ENCODE measurements around the gene SLC1A2. TPM values are rescaled to one million over a fixed set of nuclear protein-coding genes. Genes with fewer than 3 reads are reported as not detected.

Gene SLC1A2
- not detected for total RNA-seq

DNA sequence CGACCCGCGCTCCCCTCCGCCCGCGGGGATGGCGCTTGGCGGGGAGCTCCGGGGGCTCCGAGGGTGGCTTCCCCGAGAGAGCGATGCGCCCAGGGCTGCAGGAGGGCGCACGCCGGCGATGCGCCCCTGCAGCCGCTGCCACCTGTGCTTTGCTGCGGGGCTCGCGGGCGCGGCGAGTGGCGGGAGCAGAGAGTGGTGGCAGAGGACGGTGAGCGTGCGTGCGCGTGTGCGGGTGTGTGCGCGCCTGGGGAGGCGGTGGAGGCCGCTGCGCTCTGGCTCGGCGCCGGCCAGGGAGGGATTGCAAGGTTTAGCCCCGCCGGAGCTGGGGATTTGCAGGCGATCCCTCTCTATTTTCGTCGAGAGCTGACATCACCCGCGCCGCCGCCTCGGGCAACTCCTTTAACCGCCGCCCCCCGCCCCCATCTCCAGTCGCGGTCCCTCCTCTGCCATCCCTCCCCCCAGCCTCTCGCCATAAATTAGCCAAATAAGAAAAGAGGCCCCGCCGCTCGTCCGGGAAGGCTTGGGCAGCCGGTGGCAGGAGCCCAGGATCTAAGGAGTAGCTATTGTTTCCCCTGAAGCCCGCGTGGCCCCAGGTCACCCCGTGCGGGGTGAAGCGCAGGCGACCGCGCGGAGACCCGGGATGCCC is at the start of gene SLC1A2:
TSS of gene SLC1A2 (minus strand) at position 375 of the 646 bp plus-strand sequence. CDS start 592 bp downstream, outside the sequence.
- H3K4me3 Mint-ChIP-seq = peak within 1 kb of the TSS; percentile 53
- POLR2A ChIA-PET = interaction anchor here (0.8 kb wide), 1 partner anchor 489 kb away, joined by 3 read pairs; no protein-coding TSS in a partner anchor
- no peaks in the 10 kb centered on the region for H3K36me3 Mint-ChIP-seq
- H3K27ac Mint-ChIP-seq = no peak within 1 kb of the TSS
- intact Hi-C loops (cut with micrococcal nuclease) = no loop called here
- DNase-seq = peak; percentile 13
- peaks cover 11% of the 10 kb centered on the region for H3K4me1 Mint-ChIP-seq (ENCODE audit: low read depth)
- H3K27me3 Mint-ChIP-seq = peaks cover 71% of the 10 kb centered on the region
- no peaks in the 10 kb centered on the region for H3K9me3 Mint-ChIP-seq
- CTCF ChIA-PET = interaction anchor here (1.3 kb wide), 1 partner anchor 9 kb away, joined by 4 read pairs; no protein-coding TSS in a partner anchor

DNA sequence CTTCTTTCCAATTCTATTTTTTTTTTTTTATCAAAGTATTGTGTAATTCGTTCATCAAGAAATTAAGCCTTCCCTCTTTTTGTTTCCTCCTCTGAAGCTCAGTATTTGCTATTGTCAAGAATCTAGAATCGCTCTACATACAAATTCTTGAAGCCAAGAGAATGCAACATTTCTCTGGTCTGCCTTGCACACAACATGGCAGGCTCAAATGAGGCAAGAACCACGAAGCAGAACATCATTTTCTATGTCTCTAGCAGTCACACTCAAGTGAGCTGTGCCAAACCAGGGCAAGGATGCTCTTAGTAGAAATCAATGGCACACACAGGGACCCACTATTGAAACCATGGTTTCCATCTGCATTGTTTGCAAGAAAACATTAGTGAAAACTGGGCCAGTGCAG is 46.7 kb upstream of the SLC1A2 start:
- no peak for DNase-seq
- CTCF ChIA-PET = no interaction called here
- intact Hi-C loops (cut with micrococcal nuclease) = no loop called here
- Mint-ChIP-seq H3K4me1 (ENCODE audit: low read depth) (no peaks in the 10 kb centered on the region), H3K27ac (no peak overlapping the region), H3K9me3 (no peaks in the 10 kb centered on the region), H3K4me3 (no peak overlapping the region), H3K27me3 (peaks cover 24% of the 10 kb centered on the region), H3K36me3 (no peaks in the 10 kb centered on the region)
- POLR2A ChIA-PET = interaction anchor here (0.6 kb wide), 1 partner anchor 37 kb away, joined by 3 read pairs; no protein-coding TSS in a partner anchor

DNA sequence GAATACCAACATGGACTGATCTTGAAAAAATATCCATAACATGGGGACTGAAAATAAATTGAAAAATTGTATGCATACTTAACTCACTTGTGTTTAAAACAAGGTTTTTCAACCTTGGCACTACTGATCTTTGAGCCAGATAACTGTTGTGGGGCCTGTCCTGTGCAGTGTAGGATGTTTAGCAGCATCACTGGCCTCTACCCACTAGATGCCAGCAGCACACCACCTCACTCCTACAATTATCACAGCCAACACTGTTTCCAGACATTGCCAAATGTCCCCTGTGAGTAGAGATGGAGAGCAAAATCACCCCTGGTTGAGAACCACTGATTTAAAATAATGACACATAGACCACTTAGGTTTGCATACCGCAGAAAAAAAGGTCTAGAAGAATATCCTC is 45.0 kb upstream of the SLC1A2 start:
- H3K9me3 Mint-ChIP-seq = no peaks in the 10 kb centered on the region
- POLR2A ChIA-PET = no interaction called here
- H3K27ac Mint-ChIP-seq = no peak overlapping the region
- intact Hi-C loops (cut with micrococcal nuclease) = no loop called here
- CTCF ChIA-PET = no interaction called here
- H3K27me3 Mint-ChIP-seq = peaks cover 24% of the 10 kb centered on the region
- no peaks in the 10 kb centered on the region for H3K4me1 Mint-ChIP-seq (ENCODE audit: low read depth)
- H3K4me3 Mint-ChIP-seq = no peak overlapping the region
- DNase-seq = no peak
- H3K36me3 Mint-ChIP-seq = no peaks in the 10 kb centered on the region

DNA sequence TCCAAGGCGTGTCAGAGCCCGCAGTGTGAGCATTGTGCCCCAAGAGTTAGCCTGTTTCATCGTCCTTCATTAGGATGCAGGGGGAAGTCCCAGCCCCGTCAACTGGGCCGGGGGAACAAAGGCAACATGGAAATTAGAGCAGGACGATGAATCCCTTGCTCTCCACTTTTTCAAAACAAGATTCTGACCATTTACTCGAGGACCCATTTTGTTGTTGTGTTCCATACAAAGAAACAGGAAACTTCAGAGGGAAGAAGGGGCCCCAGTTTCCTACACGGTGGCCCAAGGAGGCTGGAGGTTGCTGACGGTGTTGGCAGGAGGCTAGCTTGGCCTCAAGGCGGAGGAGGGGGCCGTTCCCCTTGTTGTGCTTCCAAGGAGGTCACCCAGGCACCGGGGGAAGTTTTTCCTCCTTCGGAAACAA is 44.0 kb upstream of the SLC1A2 start:
- Mint-ChIP-seq H3K9me3 (no peaks in the 10 kb centered on the region), H3K4me3 (no peak overlapping the region), H3K36me3 (no peaks in the 10 kb centered on the region), H3K4me1 (ENCODE audit: low read depth) (no peaks in the 10 kb centered on the region), H3K27ac (no peak overlapping the region), H3K27me3 (peaks cover 23% of the 10 kb centered on the region)
- intact Hi-C loops (cut with micrococcal nuclease) = no loop called here
- no peak for DNase-seq
- ChIA-PET POLR2A (no interaction called here), CTCF (no interaction called here)

DNA sequence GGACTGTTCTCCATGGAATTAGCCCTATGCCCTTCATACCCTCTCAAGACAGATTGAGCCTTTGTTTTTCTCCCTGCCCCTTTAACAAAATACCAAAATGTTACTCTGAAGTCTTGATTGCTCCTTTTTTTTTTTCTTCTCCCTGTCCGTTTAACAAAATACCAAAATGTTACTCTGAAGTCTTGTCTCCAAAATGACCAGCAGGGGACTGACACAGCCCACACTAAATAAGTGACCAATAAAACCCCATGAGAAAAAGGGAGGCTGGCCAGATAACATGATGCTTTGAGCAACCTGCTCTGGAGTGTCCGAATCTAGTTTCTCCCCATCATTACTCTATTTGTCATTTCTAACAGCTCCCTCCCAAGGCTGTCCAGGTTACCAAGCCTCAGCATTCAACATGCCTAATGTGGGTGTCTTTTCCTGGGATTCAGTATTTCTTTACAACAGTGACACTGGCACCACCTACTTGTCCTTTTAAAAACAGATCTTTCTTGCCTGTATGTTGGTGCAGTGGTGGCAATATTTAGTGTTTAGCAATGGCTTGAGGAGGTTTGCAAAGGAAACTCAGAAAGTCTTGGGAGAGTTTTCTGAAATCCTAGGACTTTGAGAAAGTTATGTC is 42.7 kb upstream of the SLC1A2 start:
- intact Hi-C loops (cut with micrococcal nuclease) = no loop called here
- Mint-ChIP-seq H3K4me1 (ENCODE audit: low read depth) (no peaks in the 10 kb centered on the region), H3K4me3 (no peak overlapping the region), H3K27me3 (peaks cover 12% of the 10 kb centered on the region), H3K9me3 (no peaks in the 10 kb centered on the region), H3K27ac (no peak overlapping the region), H3K36me3 (no peaks in the 10 kb centered on the region)
- ChIA-PET CTCF (no interaction called here), POLR2A (interaction anchor here (0.6 kb wide), 1 partner anchor 23 kb away, joined by 4 read pairs; no protein-coding TSS in a partner anchor)
- no peak for DNase-seq

DNA sequence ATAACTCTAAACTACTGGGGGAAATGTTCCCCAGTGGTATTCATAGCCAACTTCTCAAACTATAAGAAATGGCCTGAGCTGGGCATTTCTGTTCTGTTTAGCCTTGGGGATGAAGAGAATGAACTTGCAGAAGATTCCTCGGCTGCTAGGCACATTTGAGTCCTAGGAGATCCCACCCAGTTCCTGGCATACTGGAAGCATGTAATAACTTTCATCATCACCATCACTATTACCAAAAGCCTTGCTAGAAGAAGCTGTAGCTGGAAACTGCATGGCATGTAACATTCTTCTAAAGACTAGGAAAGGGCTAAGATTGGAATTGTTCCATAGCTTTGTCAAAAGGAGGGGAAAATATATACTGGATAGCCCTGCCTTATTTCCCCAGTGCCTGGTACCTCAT is 40.1 kb upstream of the SLC1A2 start:
- H3K4me1 Mint-ChIP-seq (ENCODE audit: low read depth) = no peaks in the 10 kb centered on the region
- intact Hi-C loops (cut with micrococcal nuclease) = no loop called here
- H3K4me3 Mint-ChIP-seq = no peak overlapping the region
- no peak overlapping the region for H3K27ac Mint-ChIP-seq
- POLR2A ChIA-PET = no interaction called here
- H3K36me3 Mint-ChIP-seq = no peaks in the 10 kb centered on the region
- H3K27me3 Mint-ChIP-seq = peaks cover 7% of the 10 kb centered on the region
- CTCF ChIA-PET = no interaction called here
- DNase-seq = no peak
- H3K9me3 Mint-ChIP-seq = no peaks in the 10 kb centered on the region

DNA sequence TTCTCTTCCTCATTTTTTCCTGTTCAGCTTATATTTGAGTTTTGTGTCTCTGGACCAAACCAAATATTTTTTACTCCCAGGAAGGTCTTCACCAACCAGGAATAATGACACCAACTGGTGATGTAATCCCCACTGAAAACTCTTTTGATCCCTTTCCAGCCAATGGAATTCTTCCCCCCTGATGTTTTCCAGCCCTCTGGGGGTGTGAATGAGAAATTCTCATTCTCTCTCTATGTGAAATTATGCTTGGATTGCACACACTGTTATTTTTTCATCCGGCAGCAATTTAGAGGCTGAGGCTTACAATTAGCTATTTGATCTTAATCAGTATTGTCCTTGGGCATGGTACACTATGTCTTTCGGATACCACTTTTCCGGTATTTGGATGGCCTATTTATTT is 39.5 kb upstream of the SLC1A2 start:
- ChIA-PET CTCF (no interaction called here), POLR2A (no interaction called here)
- no peaks in the 10 kb centered on the region for H3K9me3 Mint-ChIP-seq
- no peaks in the 10 kb centered on the region for H3K4me1 Mint-ChIP-seq (ENCODE audit: low read depth)
- H3K27me3 Mint-ChIP-seq = peaks cover 5% of the 10 kb centered on the region
- no peak overlapping the region for H3K27ac Mint-ChIP-seq
- no peak overlapping the region for H3K4me3 Mint-ChIP-seq
- intact Hi-C loops (cut with micrococcal nuclease) = no loop called here
- H3K36me3 Mint-ChIP-seq = no peaks in the 10 kb centered on the region
- DNase-seq = no peak

DNA sequence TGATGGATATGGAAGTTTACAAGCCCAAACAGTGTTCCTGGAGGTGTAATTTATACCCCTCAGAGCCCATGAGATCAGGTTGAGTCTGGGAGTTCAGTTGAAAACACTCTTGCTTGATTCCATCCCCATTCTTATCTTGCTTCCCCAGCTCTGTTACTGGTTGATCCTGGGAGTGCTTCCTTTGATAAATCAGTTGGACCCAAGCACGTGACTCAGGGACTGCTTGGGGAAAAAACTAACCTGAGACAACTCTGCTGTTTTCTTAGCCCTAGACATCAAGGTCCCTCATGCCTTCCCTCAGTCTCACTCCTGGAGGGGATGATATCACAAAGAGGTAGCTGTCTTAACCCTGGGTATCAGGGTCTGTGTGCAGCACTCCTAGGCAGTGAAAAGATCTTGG is 35.0 kb upstream of the SLC1A2 start:
- CTCF ChIA-PET = no interaction called here
- DNase-seq = no peak
- Mint-ChIP-seq H3K36me3 (no peaks in the 10 kb centered on the region), H3K27ac (no peak overlapping the region), H3K9me3 (no peaks in the 10 kb centered on the region), H3K27me3 (peaks cover 14% of the 10 kb centered on the region), H3K4me1 (ENCODE audit: low read depth) (no peaks in the 10 kb centered on the region), H3K4me3 (no peak overlapping the region)
- intact Hi-C loops (cut with micrococcal nuclease) = no loop called here
- POLR2A ChIA-PET = no interaction called here

DNA sequence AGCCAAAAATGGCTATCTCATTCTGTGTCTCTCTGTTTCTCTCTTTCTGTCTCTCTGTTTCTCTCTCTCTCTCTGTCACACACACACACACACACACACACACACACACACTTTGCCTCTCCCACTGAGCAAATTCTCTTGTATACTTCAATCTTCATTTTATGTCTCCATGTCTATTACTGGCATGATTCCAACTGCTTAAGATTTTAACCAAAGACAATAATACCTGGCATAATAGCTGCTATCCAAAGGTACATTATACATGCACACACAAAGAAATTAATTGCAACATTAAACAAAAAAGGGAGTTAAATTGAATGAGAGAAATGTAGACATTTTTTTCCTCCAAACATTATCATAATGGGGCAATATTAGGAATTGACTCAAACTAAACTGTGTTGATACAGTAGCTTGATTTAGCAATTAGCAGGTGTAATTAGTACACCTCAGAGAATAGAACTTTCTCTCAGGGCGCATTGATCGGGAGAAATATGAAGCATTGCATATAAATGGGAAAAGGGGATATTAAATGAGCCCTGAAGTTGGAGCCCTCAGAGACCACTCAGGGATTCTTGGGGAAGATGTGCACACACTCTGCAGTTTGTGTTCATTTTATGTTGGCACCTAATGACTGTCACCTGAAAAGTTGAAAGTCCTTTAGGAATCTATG is 17.4 kb upstream of the SLC1A2 start:
- Mint-ChIP-seq H3K4me1 (ENCODE audit: low read depth) (no peaks in the 10 kb centered on the region), H3K9me3 (no peaks in the 10 kb centered on the region), H3K36me3 (no peaks in the 10 kb centered on the region), H3K27me3 (peaks cover 32% of the 10 kb centered on the region), H3K4me3 (no peak overlapping the region), H3K27ac (no peak overlapping the region)
- no peak for DNase-seq
- intact Hi-C loops (cut with micrococcal nuclease) = no loop called here
- POLR2A ChIA-PET = no interaction called here
- CTCF ChIA-PET = no interaction called here

DNA sequence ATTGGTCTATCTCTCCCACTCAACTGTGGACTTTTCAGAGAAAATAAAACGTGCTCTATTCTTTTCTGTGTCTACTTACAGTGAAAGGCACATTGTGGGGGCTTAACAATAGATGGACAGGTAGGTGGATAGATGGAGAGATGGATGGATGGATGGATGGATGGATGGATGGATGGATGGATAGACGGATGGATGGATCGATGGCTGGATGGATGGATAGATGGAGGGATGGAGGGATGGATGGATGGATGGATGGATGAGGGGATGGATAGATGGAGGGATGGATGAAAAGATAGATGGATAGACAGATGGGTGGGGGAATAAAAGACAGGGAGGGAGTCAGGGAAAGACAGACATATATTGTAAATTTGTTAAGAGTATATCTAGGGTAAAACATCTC is 14.2 kb upstream of the SLC1A2 start:
- CTCF ChIA-PET = no interaction called here
- H3K9me3 Mint-ChIP-seq = no peaks in the 10 kb centered on the region
- no peaks in the 10 kb centered on the region for H3K36me3 Mint-ChIP-seq
- DNase-seq = no peak
- no peak overlapping the region for H3K27ac Mint-ChIP-seq
- H3K4me3 Mint-ChIP-seq = no peak overlapping the region
- intact Hi-C loops (cut with micrococcal nuclease) = no loop called here
- peaks cover 30% of the 10 kb centered on the region for H3K27me3 Mint-ChIP-seq
- POLR2A ChIA-PET = no interaction called here
- no peaks in the 10 kb centered on the region for H3K4me1 Mint-ChIP-seq (ENCODE audit: low read depth)

DNA sequence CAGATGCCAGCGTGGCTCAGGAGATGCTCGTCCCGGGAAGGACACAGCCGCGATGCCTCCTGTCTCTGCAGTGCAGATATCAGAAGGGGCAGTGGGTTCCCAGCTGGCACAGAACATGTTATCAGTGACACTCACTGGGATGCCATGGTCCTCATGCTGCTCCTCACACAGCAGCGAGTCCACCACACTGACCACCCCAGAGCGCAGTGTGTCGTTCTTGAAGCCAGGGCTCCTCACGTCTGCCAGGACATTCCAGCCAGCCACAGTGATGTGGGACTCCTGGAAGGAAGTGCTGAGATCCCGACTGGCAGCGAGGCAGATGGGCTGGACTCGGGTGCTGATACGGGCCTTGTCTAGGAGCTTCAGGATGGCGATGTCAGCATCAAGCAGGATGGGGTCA is 13.1 kb upstream of the SLC1A2 start:
- Mint-ChIP-seq H3K36me3 (no peaks in the 10 kb centered on the region), H3K4me1 (ENCODE audit: low read depth) (no peaks in the 10 kb centered on the region), H3K27me3 (peaks cover 35% of the 10 kb centered on the region), H3K27ac (no peak overlapping the region), H3K9me3 (no peaks in the 10 kb centered on the region), H3K4me3 (no peak overlapping the region)
- intact Hi-C loops (cut with micrococcal nuclease) = no loop called here
- CTCF ChIA-PET = interaction anchor here (0.6 kb wide), 1 partner anchor 55 kb away, joined by 3 read pairs; no protein-coding TSS in a partner anchor
- POLR2A ChIA-PET = no interaction called here
- DNase-seq = no peak

DNA sequence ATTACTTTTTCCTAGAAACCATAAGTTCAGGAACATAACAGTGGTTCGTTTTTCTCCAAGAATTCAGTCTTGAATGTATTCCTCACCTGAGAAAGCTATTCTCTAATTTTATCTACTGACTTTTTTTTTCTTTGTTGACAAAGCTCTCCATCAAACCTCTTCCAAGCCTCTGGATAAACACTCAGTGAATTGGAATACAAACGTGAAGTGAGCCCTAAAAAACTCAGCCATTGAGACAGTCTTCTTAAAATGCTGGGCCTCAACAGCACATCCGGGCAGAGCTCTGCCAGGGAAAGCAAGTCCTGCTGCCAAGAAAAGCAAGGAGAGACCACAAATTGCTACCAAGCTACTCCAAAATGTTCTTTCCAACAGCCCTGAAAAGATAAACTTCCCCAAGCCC is 7.7 kb upstream of the SLC1A2 start:
- peaks cover 37% of the 10 kb centered on the region for H3K27me3 Mint-ChIP-seq
- POLR2A ChIA-PET = no interaction called here
- H3K4me1 Mint-ChIP-seq (ENCODE audit: low read depth) = no peaks in the 10 kb centered on the region
- no peak for DNase-seq
- H3K4me3 Mint-ChIP-seq = no peak overlapping the region
- no peaks in the 10 kb centered on the region for H3K9me3 Mint-ChIP-seq
- no peaks in the 10 kb centered on the region for H3K36me3 Mint-ChIP-seq
- intact Hi-C loops (cut with micrococcal nuclease) = no loop called here
- CTCF ChIA-PET = no interaction called here
- H3K27ac Mint-ChIP-seq = no peak overlapping the region

DNA sequence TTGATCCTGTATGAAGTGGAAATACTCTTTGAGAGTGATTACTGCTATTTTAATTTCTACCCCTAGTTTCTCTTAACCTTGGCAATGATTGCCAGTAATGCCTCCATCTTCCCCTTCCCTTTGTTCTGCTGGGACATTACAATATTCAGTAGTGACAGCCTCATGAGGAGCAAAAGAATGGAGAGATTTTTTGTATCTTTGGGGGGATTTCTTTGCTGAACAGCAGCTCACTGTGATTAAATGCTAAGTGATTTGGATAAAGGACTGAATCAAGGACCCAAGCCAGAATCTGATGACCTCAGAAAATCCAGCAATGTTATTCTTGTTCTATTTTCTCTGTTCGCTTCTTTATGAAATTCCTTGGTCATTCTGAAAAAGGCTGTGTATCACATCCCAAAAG is 7.0 kb upstream of the SLC1A2 start:
- CTCF ChIA-PET = interaction anchor here (1.1 to 1.2 kb wide), 2 partner anchors 15 to 500 kb away, joined by 3 read pairs; no protein-coding TSS in a partner anchor
- POLR2A ChIA-PET = no interaction called here
- no peak overlapping the region for H3K27ac Mint-ChIP-seq

More for the DNA sequence above, 7.0 kb upstream of the SLC1A2 start:
- no peaks in the 10 kb centered on the region for H3K4me1 Mint-ChIP-seq (ENCODE audit: low read depth)
- intact Hi-C loops (cut with micrococcal nuclease) = no loop called here
- peaks cover 42% of the 10 kb centered on the region for H3K27me3 Mint-ChIP-seq
- DNase-seq = no peak
- no peaks in the 10 kb centered on the region for H3K36me3 Mint-ChIP-seq
- no peak overlapping the region for H3K4me3 Mint-ChIP-seq
- no peaks in the 10 kb centered on the region for H3K9me3 Mint-ChIP-seq

Data from activated CD4-positive, alpha-beta memory T cell treated with anti-CD3 and anti-CD28 coated beads for 36 hours (primary cell).